B cell (primary cell): ENCODE data around the gene GNPAT. TPM values are rescaled to one million over a fixed set of nuclear protein-coding genes. Genes with fewer than 3 reads are reported as not detected.

Source experiments
- ATAC-seq: fragments of 200-7000 bp; cut with Tn5 transposase; one replicate; pipeline ENCODE4 v1.10.0; 2021; ENCODE audit warnings: low read depth, mild to moderate bottlenecking, moderate number of reproducible peaks, moderate library complexity
- CTCF ChIA-PET: fragments of 350-600 bp; sonication (Branson Sonifier 250); formaldehyde crosslinking; loops from one replicate; lab custom pipeline; 2021; ENCODE audit warnings: antibody characterized with exemption, inconsistent platforms; lab: Charles Lee
- POLR2A ChIA-PET: fragments of 350-600 bp; sonication (Branson Sonifier 250); formaldehyde crosslinking; loops from one replicate; lab custom pipeline; 2021; ENCODE audit warnings: antibody characterized with exemption; lab: Charles Lee
- DNase-seq: peaks from one replicate; pipeline ENCODE4 v3.0.0; 2013
- H2AFZ ChIP-seq: 2 replicates; pipeline ENCODE4 v1.6.1; 2012; ENCODE audit warnings: mild to moderate bottlenecking, low read depth, low read length; ENCODE audit not compliant: insufficient read depth, poor library complexity, severe bottlenecking
- H3K27ac ChIP-seq, 2 donors: 1 replicate in 1 of 2; 2 replicates in 1 of 2; pipeline ENCODE4 v1.5.1; 2012 to 2013; ENCODE audit warnings: low read length in 2 of 2, mild to moderate bottlenecking in 2 of 2, moderate library complexity in 1 of 2
- H3K27me3 ChIP-seq, 4 experiments: fragments of 200-600 bp in 1 of 4; sonication (generic) in 1 of 4; replicated peaks in 1 of 4; 1 replicate in 2 of 4; 2 replicates in 2 of 4; pipeline versions ENCODE4 v1.6.1 to v1.7.0; 2013 to 2016; ENCODE audit warnings: low read length in 3 of 4, mild to moderate bottlenecking in 2 of 4, mixed read lengths in 1 of 4, moderate library complexity in 1 of 4; ENCODE audit not compliant: insufficient read depth in 4 of 4, control insufficient read depth in 3 of 4; ENCODE audit errors: control extremely low read depth in 1 of 4
- H3K36me3 ChIP-seq, 2 experiments: replicated peaks in 1 of 2; 1 replicate in 1 of 2; 2 replicates in 1 of 2; pipeline versions ENCODE4 v1.6.1 to v1.7.1; 2013; ENCODE audit warnings: low read length in 1 of 2; ENCODE audit not compliant: insufficient read depth in 2 of 2, control insufficient read depth in 1 of 2; ENCODE audit errors: control extremely low read depth in 1 of 2, extremely low read depth in 1 of 2
- H3K4me1 ChIP-seq, 2 donors: fragments of 200-600 bp in 1 of 2; sonication (generic) in 1 of 2; 1 replicate in 1 of 2; 2 replicates in 1 of 2; pipeline versions ENCODE4 v1.5.1 to v1.6.1; 2013 to 2017; ENCODE audit warnings: low read length in 2 of 2; ENCODE audit not compliant: control insufficient read depth in 2 of 2, insufficient read depth in 2 of 2
- H3K4me2 ChIP-seq: replicated peaks from 2 replicates; pipeline ENCODE3; 2012; ENCODE audit warnings: mild to moderate bottlenecking, low read depth, low read length; ENCODE audit not compliant: poor library complexity, severe bottlenecking
- H3K4me3 ChIP-seq, 5 experiments: fragments of 200-600 bp in 1 of 5; sonication (generic) in 1 of 5; 1 replicate in 3 of 5; 2 replicates in 2 of 5; pipeline versions ENCODE4 v1.5.1 to v1.7.0; 2011 to 2016; ENCODE audit warnings: low read length in 4 of 5, mild to moderate bottlenecking in 4 of 5, low read depth in 2 of 5, control low read depth in 1 of 5, moderate library complexity in 1 of 5; ENCODE audit not compliant: insufficient read depth in 1 of 5; ENCODE audit errors: control extremely low read depth in 1 of 5, extremely low read depth in 1 of 5
- H3K79me2 ChIP-seq: fragments of 200-600 bp; sonication (generic); one replicate; pipeline ENCODE4 v1.6.0; 2016; ENCODE audit warnings: low read length; ENCODE audit not compliant: control insufficient read depth, insufficient read depth
- H3K9ac ChIP-seq: fragments of 200-600 bp; sonication (generic); 2 replicates; pipeline ENCODE4 v1.6.1; 2017; ENCODE audit warnings: mild to moderate bottlenecking, low read length, moderate library complexity
- H3K9me3 ChIP-seq, 3 donors: one replicate each; pipeline versions ENCODE4 v1.6.1 to v1.7.1; 2013; ENCODE audit warnings: low read length in 2 of 3; ENCODE audit not compliant: control insufficient read depth in 2 of 3, insufficient read depth in 1 of 3; ENCODE audit errors: control extremely low read depth in 1 of 3
- H4K20me1 ChIP-seq: 2 replicates; pipeline ENCODE4 v1.6.0; 2012; ENCODE audit warnings: mild to moderate bottlenecking, low read length; ENCODE audit not compliant: insufficient read depth, control insufficient read depth, poor library complexity, severe bottlenecking
- H3K27ac Mint-ChIP-seq: one replicate; pipeline ENCODE4 v1.8.0; 2021; ENCODE audit warnings: mixed read lengths
- H3K27me3 Mint-ChIP-seq: one replicate; pipeline ENCODE4 v1.8.0; 2021; ENCODE audit warnings: mixed read lengths
- H3K4me1 Mint-ChIP-seq: one replicate; pipeline ENCODE4 v1.8.0; 2021; ENCODE audit warnings: mixed read lengths
- H3K4me3 Mint-ChIP-seq: one replicate; pipeline ENCODE4 v1.8.0; 2021; ENCODE audit warnings: mixed read lengths
- H3K9me3 Mint-ChIP-seq: one replicate; pipeline ENCODE4 v1.8.0; 2022; ENCODE audit warnings: mixed read lengths; ENCODE audit not compliant: insufficient read depth
- CTCF ChIP-seq: fragments of 200-600 bp; IDR thresholded peaks from one replicate; pipeline ENCODE4 v1.8.0; 2022; ENCODE audit warnings: antibody characterized with exemption, mild to moderate bottlenecking
- EZH2 ChIP-seq: IDR thresholded peaks from 2 replicates; pipeline ENCODE4 v1.6.1; 2012; ENCODE audit warnings: borderline replicate concordance, low read depth, mild to moderate bottlenecking, moderate library complexity, low read length; ENCODE audit not compliant: insufficient read depth, poor library complexity, severe bottlenecking
- WGBS: methylation state at CpG from one replicate; pipeline ENCODE4 v1.1.5; 2013; ENCODE audit warnings: missing lambda C conversion rate; ENCODE audit not compliant: insufficient coverage; 5-methylcytosine and 5-hydroxymethylcytosine counted together
- intact Hi-C: fragments of 100-400 bp; cut with micrococcal nuclease; formaldehyde crosslinking; loops from one replicate; pipeline ENCODE4 v1.10.0; 2022
- polyA plus RNA-seq: library from polyadenylated mRNA; depleted of rRNA; stranded (reverse); fragments of >200 nt; gene quantifications from 2 replicates; pipeline ENCODE4 v1.2.3, GENCODE V29; 2012
- total RNA-seq, 2 donors: library from RNA; stranded (reverse); fragments of 120-200 nt in 1 of 2; gene quantifications; 1 replicate in 1 of 2; 2 replicates in 1 of 2; pipeline versions ENCODE4 v1.2.3 to v1.2.4, GENCODE V29; 2013 to 2022

The GNPAT gene
- total and polyA plus RNA-seq, 2 donors (not counting 1 experiment from before 2014, with no cell fraction given) = 19.5 to 49.0 TPM

GRCh38 chr1:231295938-231296337, 54.9 kb downstream of the GNPAT start:
- 98% methylated on average over 4 of the region's 4 CpGs for WGBS
- H3K27ac Mint-ChIP-seq = no peak overlapping the region
- Histone ChIP-seq H3K79me2 (no peaks in the 10 kb centered on the region), H3K9me3 (no peaks in the 10 kb centered on the region), H2AFZ (no peak overlapping the region), H3K27ac (no peak overlapping the region), H3K4me3 (no peak overlapping the region), H3K27me3 (no peaks in the 10 kb centered on the region), H3K9ac (no peak overlapping the region), H3K4me1 (no peaks in the 10 kb centered on the region), H3K4me2 (no peak overlapping the region), H4K20me1 (no peaks in the 10 kb centered on the region), H3K36me3 (no peaks in the 10 kb centered on the region)
- ATAC-seq = no peak
- H3K27me3 Mint-ChIP-seq = no peaks in the 10 kb centered on the region
- ChIA-PET POLR2A (no interaction called here), CTCF (no interaction called here)
- TF ChIP-seq EZH2 = no peak
- no peak for TF ChIP-seq CTCF
- DNase-seq = no peak
- no peaks in the 10 kb centered on the region for H3K9me3 Mint-ChIP-seq
- no peak overlapping the region for H3K4me3 Mint-ChIP-seq
- no peaks in the 10 kb centered on the region for H3K4me1 Mint-ChIP-seq
- intact Hi-C loops = no loop called here

GRCh38 chr1:231301990-231302389, 61.0 kb downstream of the GNPAT start:
- intact Hi-C loops = no loop called here
- ATAC-seq (no peak), DNase-seq (no peak)
- Mint-ChIP-seq H3K27me3 (no peaks in the 10 kb centered on the region), H3K27ac (no peak overlapping the region), H3K9me3 (peaks cover 3% of the 10 kb centered on the region), H3K4me3 (no peak overlapping the region), H3K4me1 (no peaks in the 10 kb centered on the region)
- Histone ChIP-seq H3K79me2 (no peaks in the 10 kb centered on the region), H3K4me3 (no peak overlapping the region), H3K27ac (no peak overlapping the region), H3K36me3 (no peaks in the 10 kb centered on the region), H3K9me3 (peaks cover 0 to 2% (median 0%) of the 10 kb centered on the region in 3 donors), H3K4me2 (no peak overlapping the region), H3K27me3 (no peaks in the 10 kb centered on the region), H3K9ac (no peak overlapping the region), H4K20me1 (no peaks in the 10 kb centered on the region), H2AFZ (no peak overlapping the region), H3K4me1 (no peaks in the 10 kb centered on the region)
- WGBS = 100% methylated on average over 2 of the region's 3 CpGs
- TF ChIP-seq EZH2 (no peak), CTCF (no peak)
- ChIA-PET CTCF (no interaction called here), POLR2A (no interaction called here)
